GM18907 (cell line): Measurements from ENCODE around the gene BOC.

ENCODE experiments used
- ATAC-seq: cut with Tn5 transposase; IDR thresholded peaks from one replicate; pipeline ENCODE4 v1.9.1; 2021; ENCODE audit warnings: mild to moderate bottlenecking, moderate library complexity; ENCODE audit not compliant: unreplicated experiment

BOC gene

GRCh38 chr3:113247068-113247467 is 35.7 kb downstream of the BOC start:
- ATAC-seq: no peak

- no peak for ATAC-seq
Measured at GRCh38 chr3:113247675-113248458, 36.5 kb downstream of the BOC start.

GRCh38 chr3:113249111-113249510 is 37.8 kb downstream of the BOC start:
- no peak for ATAC-seq

- no peak for ATAC-seq
Measured at GRCh38 chr3:113249601-113250000, 38.2 kb downstream of the BOC start.

- no peak for ATAC-seq
Measured at GRCh38 chr3:113250566-113250965, 39.2 kb downstream of the BOC start.

GRCh38 chr3:113251817-113252216 is 40.5 kb downstream of the BOC start:
- no peak for ATAC-seq

- ATAC-seq: no peak
Measured at GRCh38 chr3:113252553-113252952, 41.2 kb downstream of the BOC start.

GRCh38 chr3:113253702-113254101 is 42.3 kb downstream of the BOC start:
- ATAC-seq: no peak

- ATAC-seq: no peak
Measured at GRCh38 chr3:113254171-113254947, 43.0 kb downstream of the BOC start.

- ATAC-seq: no peak
Measured at GRCh38 chr3:113255100-113255853, 43.9 kb downstream of the BOC start.

- ATAC-seq: no peak
Measured at GRCh38 chr3:113255854-113256615, 44.7 kb downstream of the BOC start.

GRCh38 chr3:113258361-113258760 is 47.0 kb downstream of the BOC start:
- ATAC-seq: no peak

GRCh38 chr3:113259196-113259595 is 47.8 kb downstream of the BOC start:
- ATAC-seq: no peak

GRCh38 chr3:113261063-113261625 is 49.8 kb downstream of the BOC start:
- ATAC-seq: no peak

GRCh38 chr3:113261626-113262303 is 50.4 kb downstream of the BOC start:
- no peak for ATAC-seq

GRCh38 chr3:113262304-113262665 is 50.9 kb downstream of the BOC start:
- ATAC-seq: no peak

- no peak for ATAC-seq
Measured at GRCh38 chr3:113263020-113263419, 51.7 kb downstream of the BOC start.

GRCh38 chr3:113263778-113264177 is 52.4 kb downstream of the BOC start:
- no peak for ATAC-seq

GRCh38 chr3:113264283-113265131 is 53.1 kb downstream of the BOC start:
- no peak for ATAC-seq
